C4-2B (cell line): Measurements from ENCODE around the gene POU2F1.

Experiments
- H3K27ac ChIP-seq: fragments of 450-650 bp; 2 replicates; pipeline ENCODE4 v1.5.1; 2017
- CTCF ChIP-seq: fragments of 450-650 bp; conservative IDR thresholded peaks from 2 replicates; pipeline ENCODE4 v1.5.1; 2017; ENCODE audit warnings: mild to moderate bottlenecking
- ZFX ChIP-seq: fragments of 450-650 bp; IDR thresholded peaks from 2 replicates; pipeline ENCODE4 v1.6.1; 2017

The POU2F1 gene

GRCh38 chr1:167185062-167185461 is 35.6 kb upstream of the POU2F1 start:
- H3K27ac ChIP-seq = no peak overlapping the region
- TF ChIP-seq ZFX (no peak), CTCF (no peak)

GRCh38 chr1:167185974-167186657 is 34.6 kb upstream of the POU2F1 start:
- H3K27ac ChIP-seq = peak overlapping the region; percentile 47; the same call in 1 of the 2 replicates
- TF ChIP-seq ZFX (no peak), CTCF (no peak)

GRCh38 chr1:167186771-167187170 is 33.9 kb upstream of the POU2F1 start:
- H3K27ac ChIP-seq = peak overlapping the region; percentile 47; the same call in 1 of the 2 replicates
- TF ChIP-seq CTCF (no peak), ZFX (no peak)

- TF ChIP-seq CTCF (no peak), ZFX (no peak)
- no peak overlapping the region; the same call in 1 of the 2 replicates for H3K27ac ChIP-seq
These were observed 29.9 kb upstream of the POU2F1 start for GRCh38 chr1:167190747-167191237.

- no peak overlapping the region for H3K27ac ChIP-seq
- no peak for TF ChIP-seq ZFX
- TF ChIP-seq CTCF = no peak
These were observed 28.7 kb upstream of the POU2F1 start for GRCh38 chr1:167191958-167192357.

- no peak overlapping the region for H3K27ac ChIP-seq
- no peak for TF ChIP-seq CTCF
- TF ChIP-seq ZFX = no peak
These were observed 26.5 kb upstream of the POU2F1 start for GRCh38 chr1:167194182-167194581.

GRCh38 chr1:167196166-167196565 is 24.5 kb upstream of the POU2F1 start:
- TF ChIP-seq ZFX (no peak), CTCF (no peak)
- no peak overlapping the region for H3K27ac ChIP-seq
